OCI-LY1 (cell line): ENCODE measurements around the gene SEC61G.

Experiments
- CTCF ChIP-seq: fragments of 200-600 bp; sonication (generic), shearing (Covaris generic); IDR thresholded peaks from 2 replicates; pipeline ENCODE4 v1.5.1; 2017; ENCODE audit warnings: mild to moderate bottlenecking, antibody characterized with exemption, low read length, moderate library complexity, mixed read lengths
- EZH2 ChIP-seq: fragments of 200-600 bp; sonication (generic), shearing (Covaris generic); IDR thresholded peaks from 2 replicates; pipeline ENCODE4 v1.8.0; 2017; ENCODE audit warnings: borderline replicate concordance, mixed run types, mild to moderate bottlenecking, antibody characterized with exemption, low read length, moderate library complexity, mixed read lengths

- TF ChIP-seq CTCF (no peak), EZH2 (no peak)
Observed at GRCh38 chr7:54705436-54705835, 53.6 kb downstream of the SEC61G start.
